Spinal cord (tissue), 10 donors: ENCODE data around the gene NPIPB4. TPM values are rescaled to one million over a fixed set of nuclear protein-coding genes. Genes with fewer than 3 reads are reported as not detected.
"Not testable (repeated sequence)": the region's sequence is repeated elsewhere in the genome, so short reads cannot be mapped to it uniquely, and the experiment has no call there.

Source experiments
- DNase-seq, 6 donors: peaks; one replicate each; pipeline versions ENCODE4 v3.0.0 to v3.0.0-alpha.2; 2013 to 2015; ENCODE audit warnings: low spot score in 6 of 6, low read depth in 4 of 6
- H3K27ac ChIP-seq: one replicate; pipeline ENCODE4 v1.5.1; 2013; ENCODE audit warnings: low read depth, low read length, control low read depth
- H3K27me3 ChIP-seq: one replicate; pipeline ENCODE4 v1.6.1; 2013; ENCODE audit warnings: low read length; ENCODE audit not compliant: control insufficient read depth, insufficient read depth
- H3K36me3 ChIP-seq: one replicate; pipeline ENCODE4 v1.6.1; 2013; ENCODE audit warnings: low read length; ENCODE audit not compliant: control insufficient read depth, insufficient read depth
- H3K4me1 ChIP-seq: one replicate; pipeline ENCODE4 v1.6.1; 2013; ENCODE audit warnings: low read length; ENCODE audit not compliant: control insufficient read depth, insufficient read depth
- H3K4me3 ChIP-seq: one replicate; pipeline ENCODE4 v1.5.1; 2013; ENCODE audit warnings: low read depth, low read length, control low read depth
- H3K9me3 ChIP-seq: one replicate; pipeline ENCODE4 v1.6.1; 2013; ENCODE audit warnings: low read length; ENCODE audit not compliant: control insufficient read depth, insufficient read depth
- WGBS: methylation state at CpG from one replicate; pipeline ENCODE4 v1.1.5; 2013; ENCODE audit warnings: missing lambda C conversion rate; ENCODE audit not compliant: insufficient coverage; 5-methylcytosine and 5-hydroxymethylcytosine counted together
- long read RNA-seq, 4 donors: transcript quantifications; one replicate each; lab custom pipeline, GENCODE V29; 2026
- polyA plus RNA-seq, 2 donors: library from polyadenylated mRNA; unstranded; fragments of 120-200 nt; gene quantifications; one replicate each; pipeline ENCODE4 v1.2.1, GENCODE V29; 2013; ENCODE audit not compliant: insufficient read length in 2 of 2
- total RNA-seq, 2 donors: library from RNA; depleted of rRNA in 1 of 2; stranded (reverse); fragments of 120-200 nt in 1 of 2; fragments of >200 nt in 1 of 2; gene quantifications; one replicate each; pipeline versions ENCODE4 v1.2.3 to v1.2.4, GENCODE V29; 2013 to 2014
- donor health status: healthy.

NPIPB4 gene
- total RNA-seq (10 to 100 TPM; 68.7 to 72.0 TPM), polyA plus RNA-seq (100 to 1,000 TPM in 1 of 2 donors, 10 to 100 TPM in 1; 71.8 to 294 TPM)
- long read RNA-seq, donor 1: 0 reads
- long read RNA-seq, donor 2: 0 reads
- long read RNA-seq, donor 3: 0 reads
- long read RNA-seq, donor 4, partial matches to known transcripts: 0 of 1 reads
- long read RNA-seq, donor 4, other reads (novel, unspliced or antisense): 0 of 1 reads

- not testable (repeated sequence) for H3K27me3 ChIP-seq
Measured at GRCh38 chr16:21857656-21858055, at the start of gene NPIPB4. Gene NPIPB4 (minus strand): TSS chr16:21857756. CDS start chr16:21857378, 378 bp downstream.

GRCh38 chr16:21898998-21899397 is 41.4 kb upstream of the NPIPB4 start:
- H3K27ac ChIP-seq, H3K4me3 ChIP-seq, H3K27me3 ChIP-seq, H3K36me3 ChIP-seq, H3K4me1 ChIP-seq, DNase-seq, H3K9me3 ChIP-seq: not testable (repeated sequence)
- no CpG with 5 or more reads among the region's 5 CpGs for WGBS

More at GRCh38 chr16:21857656-21858055, at the start of gene NPIPB4:
- no CpG with 5 or more reads among the region's 5 CpGs for whole genome bisulfite sequencing
- H3K4me3 ChIP-seq, DNase-seq, H3K27ac ChIP-seq, H3K36me3 ChIP-seq, H3K9me3 ChIP-seq, H3K4me1 ChIP-seq: not testable (repeated sequence)

- 25% methylated on average over 2 of the region's 3 CpGs for WGBS
- not testable (repeated sequence) for H3K27me3 ChIP-seq, H3K27ac ChIP-seq, H3K4me1 ChIP-seq, DNase-seq, H3K9me3 ChIP-seq, H3K4me3 ChIP-seq, H3K36me3 ChIP-seq
Measured at GRCh38 chr16:21881988-21882387, 24.4 kb upstream of the NPIPB4 start.

DNA sequence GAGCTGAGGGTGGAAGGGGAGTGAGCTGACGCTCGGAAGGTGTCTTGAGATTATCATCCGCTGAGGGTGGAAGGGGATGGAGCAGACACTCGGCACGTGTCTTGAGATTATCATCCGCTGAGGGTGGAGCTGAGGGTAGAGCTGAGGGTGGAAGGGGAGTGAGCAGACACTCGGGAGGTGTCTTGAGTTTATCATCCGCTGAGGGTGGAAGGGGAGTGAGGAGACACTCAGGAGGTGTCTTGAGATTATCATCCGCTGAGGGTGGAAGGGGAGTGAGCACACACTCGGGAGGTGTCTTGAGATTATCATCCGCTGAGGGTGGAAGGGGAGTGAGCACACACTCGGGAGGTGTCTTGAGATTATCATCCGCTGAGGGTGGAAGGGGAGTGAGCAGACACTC is 20.4 kb downstream of the NPIPB4 start:
- H3K27ac ChIP-seq, H3K27me3 ChIP-seq, H3K4me3 ChIP-seq, H3K9me3 ChIP-seq, H3K36me3 ChIP-seq, H3K4me1 ChIP-seq, DNase-seq: not testable (repeated sequence)
- no CpG with 5 or more reads among the region's 13 CpGs for WGBS

- DNase-seq, H3K27ac ChIP-seq: not testable (repeated sequence)
- 0% methylated on average over 2 of the region's 18 CpGs for WGBS
Measured at GRCh38 chr16:21836334-21836733, 21.2 kb downstream of the NPIPB4 start.

GRCh38 chr16:21835747-21836146 is 21.8 kb downstream of the NPIPB4 start:
- H3K27ac ChIP-seq, DNase-seq, H3K36me3 ChIP-seq, H3K4me3 ChIP-seq, H3K9me3 ChIP-seq, H3K4me1 ChIP-seq, H3K27me3 ChIP-seq: not testable (repeated sequence)
- WGBS: no CpG with 5 or more reads among the region's 24 CpGs

More at GRCh38 chr16:21836334-21836733, 21.2 kb downstream of the NPIPB4 start:
- not testable (repeated sequence) for H3K4me3 ChIP-seq, H3K9me3 ChIP-seq, H3K4me1 ChIP-seq, H3K27me3 ChIP-seq, H3K36me3 ChIP-seq

DNA sequence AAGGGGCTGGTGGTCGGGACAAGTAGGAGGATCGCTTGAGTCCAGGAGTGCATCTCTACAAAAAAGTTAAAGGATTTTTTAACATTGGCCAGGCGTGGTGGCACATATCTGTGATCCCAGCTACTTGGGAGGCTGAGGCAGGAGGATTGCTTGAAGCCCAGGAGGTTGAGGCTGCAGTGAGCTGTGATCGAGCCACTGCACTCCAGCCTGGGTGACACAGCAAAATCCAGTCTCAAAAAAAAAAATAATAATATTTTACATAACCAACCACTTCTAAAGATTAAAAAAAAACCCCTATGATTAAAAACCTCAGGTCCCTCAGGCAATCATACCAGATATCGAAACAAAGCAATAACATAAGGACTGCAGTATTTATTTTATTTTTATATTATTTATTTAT is 23.3 kb downstream of the NPIPB4 start:
- H3K4me3 ChIP-seq, H3K36me3 ChIP-seq, H3K9me3 ChIP-seq, H3K27ac ChIP-seq, DNase-seq, H3K27me3 ChIP-seq, H3K4me1 ChIP-seq: not testable (repeated sequence)
- no CpG with 5 or more reads among the region's 5 CpGs for WGBS

GRCh38 chr16:21829929-21830328 is 27.6 kb downstream of the NPIPB4 start:
- H3K27me3 ChIP-seq, DNase-seq, H3K36me3 ChIP-seq, H3K4me1 ChIP-seq, H3K4me3 ChIP-seq, H3K27ac ChIP-seq, H3K9me3 ChIP-seq: not testable (repeated sequence)
- no CpG with 5 or more reads among the region's 8 CpGs for WGBS

GRCh38 chr16:21826067-21826706 is 31.4 kb downstream of the NPIPB4 start:
- not testable (repeated sequence) for H3K4me3 ChIP-seq, H3K36me3 ChIP-seq, H3K27ac ChIP-seq, H3K27me3 ChIP-seq, H3K4me1 ChIP-seq, H3K9me3 ChIP-seq
- peak in 1 of 6 donors; percentile 1 for DNase-seq
- 75% methylated on average over 2 of the region's 5 CpGs for WGBS

DNA sequence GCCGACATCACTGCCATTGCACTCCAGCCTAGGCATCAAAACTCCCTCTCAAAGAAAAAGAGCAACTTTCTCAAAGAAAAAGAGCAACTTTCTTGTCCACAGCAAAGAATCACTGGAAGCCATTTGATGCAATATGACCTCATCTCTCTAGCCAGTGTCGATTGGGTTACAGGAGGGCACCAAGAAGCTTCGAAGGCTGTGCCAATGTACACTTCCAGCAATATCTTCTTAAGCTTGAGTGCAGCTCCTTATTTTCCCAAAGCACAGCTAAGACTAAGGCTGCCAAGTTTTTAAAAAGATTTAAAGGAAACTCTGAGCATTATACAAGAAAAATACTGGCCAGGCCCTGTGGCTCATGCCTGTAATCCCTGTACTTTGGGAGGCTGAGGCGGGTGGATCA is 32.0 kb downstream of the NPIPB4 start:
- not testable (repeated sequence) for DNase-seq, H3K4me3 ChIP-seq, H3K27me3 ChIP-seq, H3K4me1 ChIP-seq, H3K27ac ChIP-seq, H3K36me3 ChIP-seq, H3K9me3 ChIP-seq
- WGBS: 87% methylated on average over 3 of the region's 4 CpGs
